ENCODE measurements around the gene NHLRC4. TPM values are rescaled to one million over a fixed set of nuclear protein-coding genes. Genes with fewer than 3 reads are reported as not detected.

The NHLRC4 gene
- total and polyA plus RNA-seq, 2 of the 13 experiments (the other 11 are each of a cell fraction or from before 2014, with no cell fraction given), result 0.40 to 0.59 TPM

DNA sequence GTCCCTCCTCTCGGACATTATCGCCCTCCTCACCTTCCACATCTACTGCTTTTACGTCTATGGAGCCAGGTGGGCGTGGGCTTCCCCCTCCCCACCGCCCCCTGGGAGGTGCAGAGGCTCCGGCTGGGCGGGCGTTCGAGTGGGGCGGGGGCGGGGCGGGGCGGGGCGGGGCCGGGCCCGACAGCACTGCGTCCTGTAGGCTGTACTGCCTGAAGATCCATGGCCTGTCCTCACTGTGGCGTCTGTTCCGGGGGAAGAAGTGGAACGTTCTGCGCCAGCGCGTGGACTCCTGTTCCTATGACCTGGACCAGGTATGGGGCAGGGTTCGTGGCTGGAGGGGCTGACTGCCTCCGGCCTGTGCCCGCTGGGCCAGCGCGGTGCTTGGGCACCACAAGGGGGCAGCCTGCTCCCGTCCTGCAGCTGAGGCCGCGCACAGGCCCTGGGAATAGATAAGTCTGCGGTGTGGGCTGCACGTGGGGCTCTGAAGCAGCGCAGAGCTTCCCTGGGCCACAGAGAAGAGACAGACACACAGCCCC lies 12.1 kb downstream of the NHLRC4 start:
- CTCF ChIA-PET (ENCODE audit: low intra/inter-chr PET ratio, low total read pairs), result interaction anchor here (0.6 to 1.8 kb wide), 3 partner anchors 22 to 32 kb away, joined by 3 to 11 read pairs (median 8); no protein-coding TSS in a partner anchor
- Histone ChIP-seq H3K4me2 (ENCODE audit: low read depth, low read length) (peak overlapping the region; percentile 60; the same call in 1 of the 2 replicates), H3K36me3 (replicated peaks in 1 of 2; ENCODE audit: control insufficient read depth in 1 of 2, insufficient read depth in 2 of 2, low read length in 2 of 2) (peaks cover 0 to 1% of the 10 kb centered on the region in 2 experiments; a peak in 1 of 5 replicates), H3K79me2 (ENCODE audit: insufficient read depth, low read length) (no peaks in the 10 kb centered on the region), H3K4me3 (replicated peaks in 1 of 3; ENCODE audit: insufficient read depth in 1 of 3, low read depth in 2 of 3, low read length in 3 of 3) (peak overlapping the region in 1 of 3 experiments; percentile 24; a peak in 1 of 6 replicates), H2AFZ (ENCODE audit: low read length) (no peak overlapping the region), H3K27me3 (ENCODE audit: control insufficient read depth in 1 of 2, insufficient read depth in 2 of 2, low read length in 2 of 2) (no peaks in the 10 kb centered on the region), H3K9me3 (ENCODE audit: low read length) (no peaks in the 10 kb centered on the region), H3K27ac (ENCODE audit: extremely low read length, insufficient read depth, low read length) (no peak overlapping the region), H4K20me1 (ENCODE audit: insufficient read depth, low read length) (no peaks in the 10 kb centered on the region), H3K9ac (ENCODE audit: insufficient read depth, low read depth, low read length) (no peak overlapping the region), H3K4me1 (ENCODE audit: insufficient read depth, low read length) (peaks cover 12% of the 10 kb centered on the region)
- POLR2A ChIA-PET, result interaction anchor here (0.7 to 1.6 kb wide), 3 partner anchors 10 to 64 kb away, joined by 4 to 6 read pairs (median 4); partner anchors contain the start of gene METTL26
- no TSS peak for BruUV-seq (replicated peaks)
- in situ Hi-C loops (cut with HindIII; ENCODE audit: extremely low pct_ligation_motif_present, low pct_unique_long_range_greater_than_20kb), result no loop called here
- intact Hi-C loops (cut with micrococcal nuclease; ENCODE audit: unreplicated experiment), result no loop called here
- WGBS (ENCODE audit: low lambda C conversion rate), result 49% methylated on average over 17 of the region's 34 CpGs
- peak; percentile 47 for FAIRE-seq
- peak; percentile 60 for DNase-seq (ENCODE audit: low spot score)
- peak; percentile 81 for ATAC-seq
- TF ChIP-seq THYN1 (CRISPR knock-in tag; IDR thresholded peaks at IDR 0.05; ENCODE audit: borderline replicate concordance, low read depth) (no peak), MEIS2 (CRISPR knock-in tag; IDR thresholded peaks at IDR 0.05) (no peak), KLF9 (CRISPR knock-in tag; IDR thresholded peaks at IDR 0.05; ENCODE audit: low read depth) (no peak), SP5 (CRISPR knock-in tag; IDR thresholded peaks at IDR 0.05; ENCODE audit: borderline replicate concordance, low read depth) (peak; percentile 34; the same call in 1 of the 2 replicates), REPIN1 (CRISPR knock-in tag; IDR thresholded peaks at IDR 0.05; ENCODE audit: borderline replicate concordance, low read depth) (peak; percentile 47; the same call in 1 of the 2 replicates), KDM3A (CRISPR knock-in tag; IDR thresholded peaks at IDR 0.05; ENCODE audit: low read depth) (0 out of 2 replicates have a peak, but pooled peaks have one; percentile 51), ZSCAN9 (CRISPR knock-in tag; IDR thresholded peaks at IDR 0.05; ENCODE audit: borderline replicate concordance) (peak; percentile 78; the same call in 1 of the 2 replicates), SP1 (IDR thresholded peaks at IDR 0.05) (no peak), SP1 (CRISPR knock-in tag; IDR thresholded peaks at IDR 0.05) (no peak), NFRKB (IDR thresholded peaks at IDR 0.05) (no peak), SRSF1 (optimal IDR thresholded peaks at IDR 0.05; ENCODE audit: low read depth, low read length) (peak; percentile 37), ZBTB7B (CRISPR knock-in tag; IDR thresholded peaks at IDR 0.05) (peak; percentile 54), PCBP1 (IDR thresholded peaks at IDR 0.05; ENCODE audit: borderline replicate concordance, low read depth, low read length) (0 out of 2 replicates have a peak, but pooled peaks have one; percentile 84), SMAD1 (CRISPR knock-in tag; IDR thresholded peaks at IDR 0.05; ENCODE audit: borderline replicate concordance, low read depth) (no peak), GPBP1L1 (CRISPR knock-in tag; IDR thresholded peaks at IDR 0.05) (no peak), ZNF251 (CRISPR knock-in tag; IDR thresholded peaks at IDR 0.05) (no peak), THAP11 (CRISPR knock-in tag; IDR thresholded peaks at IDR 0.05) (peak; percentile 75), MXI1 (IDR thresholded peaks at IDR 0.05; ENCODE audit: borderline replicate concordance, low read depth, low read length) (peak; percentile 60; the same call in 1 of the 3 replicates), ZBTB34 (CRISPR knock-in tag; IDR thresholded peaks at IDR 0.05) (no peak), ZNF878 (CRISPR knock-in tag; IDR thresholded peaks at IDR 0.05) (no peak), KLF16 (CRISPR knock-in tag; IDR thresholded peaks at IDR 0.05) (peak in 1 of 2 experiments; percentile 39; a peak in 1 of 4 replicates)
- TF ChIP-seq, protein P1, sequence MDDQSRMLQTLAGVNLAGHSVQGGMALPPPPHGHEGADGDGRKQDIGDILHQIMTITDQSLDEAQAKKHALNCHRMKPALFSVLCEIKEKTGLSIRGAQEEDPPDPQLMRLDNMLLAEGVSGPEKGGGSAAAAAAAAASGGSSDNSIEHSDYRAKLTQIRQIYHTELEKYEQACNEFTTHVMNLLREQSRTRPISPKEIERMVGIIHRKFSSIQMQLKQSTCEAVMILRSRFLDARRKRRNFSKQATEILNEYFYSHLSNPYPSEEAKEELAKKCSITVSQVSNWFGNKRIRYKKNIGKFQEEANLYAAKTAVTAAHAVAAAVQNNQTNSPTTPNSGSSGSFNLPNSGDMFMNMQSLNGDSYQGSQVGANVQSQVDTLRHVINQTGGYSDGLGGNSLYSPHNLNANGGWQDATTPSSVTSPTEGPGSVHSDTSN (CRISPR knock-in tag; IDR thresholded peaks at IDR 0.05; ENCODE audit: borderline replicate concordance), result no peak
